ENCODE data around the gene TPCN2.
"Not testable (repeated sequence)": the region's sequence is repeated elsewhere in the genome, so short reads cannot be mapped to it uniquely, and the experiment has no call there.

Gene TPCN2

GRCh38 chr11:69132301-69132670 lies 83.6 kb downstream of the TPCN2 start:
- no peak for DNase-seq

GRCh38 chr11:69133251-69133650 lies 84.5 kb downstream of the TPCN2 start:
- DNase-seq: no peak

- not testable (repeated sequence) for DNase-seq
Measured at GRCh38 chr11:69134182-69134581, 85.5 kb downstream of the TPCN2 start.

- DNase-seq: no peak
Measured at GRCh38 chr11:69134957-69135356, 86.2 kb downstream of the TPCN2 start.

- DNase-seq: no peak
Measured at GRCh38 chr11:69135420-69136363, 87.0 kb downstream of the TPCN2 start.

GRCh38 chr11:69136471-69136870 lies 87.7 kb downstream of the TPCN2 start:
- DNase-seq: no peak

GRCh38 chr11:69137151-69137844 lies 88.6 kb downstream of the TPCN2 start:
- DNase-seq: no peak

- no peak for DNase-seq
Measured at GRCh38 chr11:69138265-69138664, 89.5 kb downstream of the TPCN2 start.

GRCh38 chr11:69140161-69140560 lies 91.4 kb downstream of the TPCN2 start:
- not testable (repeated sequence) for DNase-seq

- DNase-seq: no peak
Measured at GRCh38 chr11:69140635-69141034, 91.9 kb downstream of the TPCN2 start.

GRCh38 chr11:69141742-69142141 lies 93.0 kb downstream of the TPCN2 start:
- no peak for DNase-seq

- no peak for DNase-seq
Measured at GRCh38 chr11:69142895-69143294, 94.2 kb downstream of the TPCN2 start.

GRCh38 chr11:69144316-69145049 lies 95.8 kb downstream of the TPCN2 start:
- DNase-seq: no peak

GRCh38 chr11:69145050-69145380 lies 96.3 kb downstream of the TPCN2 start:
- DNase-seq: no peak

- DNase-seq: no peak
Measured at GRCh38 chr11:69148377-69148762, 99.6 kb downstream of the TPCN2 start.

GRCh38 chr11:69148806-69149205 lies 100.1 kb downstream of the TPCN2 start:
- DNase-seq: no peak

GRCh38 chr11:69149338-69150045 lies 100.8 kb downstream of the TPCN2 start:
- not testable (repeated sequence) for DNase-seq

- DNase-seq: no peak
Measured at GRCh38 chr11:69150175-69150574, 101.4 kb downstream of the TPCN2 start.

GRCh38 chr11:69151836-69152235 lies 103.1 kb downstream of the TPCN2 start:
- no peak for DNase-seq

GRCh38 chr11:69152733-69153421 lies 104.1 kb downstream of the TPCN2 start:
- no peak for DNase-seq

- DNase-seq: no peak
Measured at GRCh38 chr11:69153661-69154060, 104.9 kb downstream of the TPCN2 start.

GRCh38 chr11:69154211-69154913 lies 105.6 kb downstream of the TPCN2 start:
- no peak for DNase-seq

All from NCI-H2227 treated with DMSO at 0.1 percent for 48 hours (cell line).